ENCODE measurements around the gene LRMDA. TPM values are rescaled to one million over a fixed set of nuclear protein-coding genes. Genes with fewer than 3 reads are reported as not detected.

Gene LRMDA
- total and polyA plus RNA-seq, 2 of the 4 experiments (the other 2 are of a cell fraction), result 0.07 TPM; not detected in 1

GRCh38 chr10:75646218-75646915, 214.9 kb downstream of the LRMDA start:
- no peak overlapping the region for H3K4ac ChIP-seq (ENCODE audit: low read depth, low read length)
- H3K9me3 ChIP-seq (ENCODE audit: control insufficient read depth, insufficient read depth, low read length), result no peaks in the 10 kb centered on the region
- no peak overlapping the region for H2BK120ac ChIP-seq (ENCODE audit: low read depth, low read length)
- no peak overlapping the region for H3K14ac ChIP-seq (replicated peaks; ENCODE audit: low read depth, low read length)
- H3K4me1 ChIP-seq (ENCODE audit: control insufficient read depth, insufficient read depth, low read length), result no peaks in the 10 kb centered on the region
- no peak overlapping the region for H3K56ac ChIP-seq (ENCODE audit: extremely low read depth, insufficient read depth, low read length)
- no peak overlapping the region for H2BK5ac ChIP-seq (ENCODE audit: low read depth, low read length, poor library complexity, severe bottlenecking)
- peaks cover 4% of the 10 kb centered on the region; the same call in 1 of the 2 replicates for H3K27me3 ChIP-seq (ENCODE audit: control insufficient read depth, insufficient read depth, low read length)
- WGBS, 2 experiments (ENCODE audit: extremely low coverage in 2 of 2, insufficient read length in 1 of 2), result 70% methylated on average over 6 of the region's 19 CpGs; no CpG with 5 or more reads in 1 of the 2 experiments
- H3K79me1 ChIP-seq (ENCODE audit: low read depth in 1 of 2, low read length in 2 of 2), result no peaks in the 10 kb centered on the region
- H2BK15ac ChIP-seq (ENCODE audit: low read depth, low read length), result no peak overlapping the region
- ChIA-PET CTCF (no interaction called here), POLR2A (ENCODE audit: unreplicated experiment) (no interaction called here)
- no peak for DNase-seq
- H4K20me1 ChIP-seq (ENCODE audit: insufficient read depth, low read length), result no peaks in the 10 kb centered on the region
- H3K36me3 ChIP-seq (ENCODE audit: control insufficient read depth, insufficient read depth, low read length), result no peaks in the 10 kb centered on the region
- H4K8ac ChIP-seq (ENCODE audit: low read depth in 2 of 2, low read length in 2 of 2), result no peak overlapping the region
- no peak overlapping the region for H2AK5ac ChIP-seq (ENCODE audit: low read depth, low read length)
- no peak overlapping the region for H3K18ac ChIP-seq (ENCODE audit: low read depth, low read length)
- intact Hi-C loops (cut with micrococcal nuclease) (no loop called here), in situ Hi-C loops (cut with MboI; ENCODE audit: low sequenced_read_pairs) (no loop called here), dilution Hi-C loops (cut with HindIII; ENCODE audit: low sequenced_read_pairs, unreplicated experiment) (no loop called here)
- H3K4me3 ChIP-seq (ENCODE audit: insufficient read depth, low read depth, low read length), result no peak overlapping the region
- H2AK9ac ChIP-seq (replicated peaks; ENCODE audit: low read depth, low read length, poor library complexity), result no peak overlapping the region
- no peak overlapping the region for H2BK20ac ChIP-seq (ENCODE audit: low read depth, low read length)
- no peak overlapping the region for H3K9ac ChIP-seq (ENCODE audit: low read depth, low read length)
- H3K23ac ChIP-seq (ENCODE audit: low read depth, low read length), result no peak overlapping the region
- TF ChIP-seq USF2 (IDR thresholded peaks at IDR 0.05; ENCODE audit: low read depth, low read length) (no peak), RCOR1 (IDR thresholded peaks at IDR 0.05; ENCODE audit: insufficient replicate concordance, low read length) (no peak), POLR2A (IDR thresholded peaks at IDR 0.05; ENCODE audit: low read depth, low read length) (no peak), RAD21 (IDR thresholded peaks at IDR 0.05; ENCODE audit: low read length) (no peak), RFX5 (IDR thresholded peaks at IDR 0.05; ENCODE audit: low read depth, low read length) (no peak), MAFK (IDR thresholded peaks at IDR 0.05; ENCODE audit: low read depth, low read length) (no peak), MAZ (IDR thresholded peaks at IDR 0.05; ENCODE audit: borderline replicate concordance, low read depth, low read length) (no peak), CHD1 (IDR thresholded peaks at IDR 0.05; ENCODE audit: low read depth, low read length) (no peak), ELK1 (IDR thresholded peaks at IDR 0.05; ENCODE audit: borderline replicate concordance, low read depth, low read length) (no peak), NFE2L2 (IDR thresholded peaks at IDR 0.05; ENCODE audit: low read depth, low read length) (no peak), SMC3 (IDR thresholded peaks at IDR 0.05; ENCODE audit: low read depth, low read length) (no peak), BHLHE40 (IDR thresholded peaks at IDR 0.05; ENCODE audit: low read depth, low read length) (no peak), CTCF (conservative IDR thresholded peaks at IDR 0.05; ENCODE audit: low read depth, low read length) (no peak), MXI1 (IDR thresholded peaks at IDR 0.05; ENCODE audit: borderline replicate concordance, low read depth, low read length) (no peak), CEBPB (IDR thresholded peaks at IDR 0.05; ENCODE audit: low read depth, low read length) (no peak)
- no peak overlapping the region for H4K91ac ChIP-seq (ENCODE audit: insufficient read depth, low read depth, low read length)
- H2AFZ ChIP-seq (replicated peaks; ENCODE audit: low read length, poor library complexity), result no peak overlapping the region
- H4K5ac ChIP-seq (ENCODE audit: low read depth, low read length), result no peak overlapping the region
- no peak overlapping the region for H3K4me2 ChIP-seq (ENCODE audit: low read depth, low read length)
- ATAC-seq (ENCODE audit: low read depth), result no peak
- BruUV-seq (replicated peaks), result no TSS peak
- H3K27ac ChIP-seq (ENCODE audit: insufficient read depth, low read length), result no peak overlapping the region
- no peaks in the 10 kb centered on the region for H3K9me1 ChIP-seq (ENCODE audit: insufficient read depth, low read length)

Measured in IMR-90 (cell line).